ENCODE data around the gene THAP11.

THAP11 gene

DNA sequence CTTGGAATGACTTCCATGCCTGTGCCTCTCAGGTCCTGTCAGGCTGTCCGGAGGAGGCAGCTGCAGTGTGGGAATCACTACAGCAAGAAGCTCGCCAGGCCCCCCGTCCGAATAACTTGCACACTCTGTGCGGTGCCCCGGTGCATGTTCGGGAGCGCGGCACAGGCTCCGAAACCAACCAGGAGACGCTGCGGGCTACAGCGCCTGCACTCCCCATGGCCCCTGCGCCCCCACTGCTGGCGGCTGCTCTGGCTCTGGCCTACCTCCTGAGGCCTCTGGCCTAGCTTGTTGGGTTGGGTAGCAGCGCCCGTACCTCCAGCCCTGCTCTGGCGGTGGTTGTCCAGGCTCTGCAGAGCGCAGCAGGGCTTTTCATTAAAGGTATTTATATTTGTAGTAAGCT, 43.9 kb downstream of the THAP11 start:
- no peak for DNase-seq

GRCh38 chr16:67886387-67886786, 44.3 kb downstream of the THAP11 start:
- DNase-seq: no peak

- DNase-seq: no peak
These were observed 46.2 kb downstream of the THAP11 start for GRCh38 chr16:67888331-67888730.

DNA sequence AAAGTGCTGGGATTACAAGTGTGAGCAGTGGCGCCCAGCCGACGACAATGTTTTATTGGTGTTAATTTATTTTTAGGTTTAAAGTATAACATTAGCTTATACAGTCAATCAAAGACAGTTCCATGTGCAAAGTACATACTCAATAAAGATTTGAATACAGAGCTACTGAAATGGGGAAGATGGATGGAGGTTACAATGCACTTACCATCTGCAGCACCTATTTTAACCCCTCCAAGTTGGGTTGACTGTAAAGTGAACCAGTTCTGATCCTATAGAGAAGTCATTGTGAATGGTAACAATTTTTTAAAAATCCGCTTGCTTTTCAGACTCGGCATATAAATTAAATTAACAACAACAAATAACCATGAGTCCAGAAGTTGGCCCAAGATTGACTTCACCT, 50.3 kb downstream of the THAP11 start:
- DNase-seq: no peak

- peak; percentile 91 to 95 for DNase-seq
These were observed 51.0 kb downstream of the THAP11 start, which contains the start of gene PSKH1 for GRCh38 chr16:67892899-67893742. Gene PSKH1 (plus strand): TSS chr16:67893254. CDS start chr16:67908750, 15,496 bp downstream.

Measured in stimulated activated CD4-positive, alpha-beta T cell treated with anti-CD3 and anti-CD28 coated beads, Interleukin-2, amount 100 ng/mL, for 48 hours (primary cell).